DND-41 (cell line): ENCODE results near the gene BOLL.
A peak's percentile ranks its signal among the peaks of the same experiment; 100 is the strongest.

ENCODE experiments used
- ATAC-seq: fragments of 200-7000 bp; cut with Tn5 transposase; 3 replicates; pipeline ENCODE4 v1.9.1; 2021; ENCODE audit warnings: low read depth; ENCODE audit not compliant: insufficient read depth
- DNase-seq: peaks from one replicate; pipeline ENCODE4 v3.0.0-alpha.2; 2020
- H2AFZ ChIP-seq: 2 replicates; pipeline ENCODE4 v1.6.0; 2012; ENCODE audit warnings: low read depth, low read length
- H3K27ac ChIP-seq: 2 replicates; pipeline ENCODE4 v1.5.1; 2012; ENCODE audit warnings: low read length, inconsistent platforms
- H3K27me3 ChIP-seq: fragments of 200-600 bp; sonication (generic); 2 replicates; pipeline ENCODE4 v1.6.0; 2012; ENCODE audit warnings: low read length, mild to moderate bottlenecking, inconsistent platforms; ENCODE audit not compliant: insufficient read depth, poor library complexity
- H3K36me3 ChIP-seq: 2 replicates; pipeline ENCODE4 v1.5.1; 2012; ENCODE audit warnings: low read length, inconsistent platforms; ENCODE audit not compliant: insufficient read depth
- H3K4me1 ChIP-seq: 2 replicates; pipeline ENCODE4 v1.5.1; 2012; ENCODE audit warnings: mild to moderate bottlenecking, low read length; ENCODE audit not compliant: insufficient read depth
- H3K4me2 ChIP-seq: 2 replicates; pipeline ENCODE4 v1.6.0; 2012; ENCODE audit warnings: mild to moderate bottlenecking, moderate library complexity, low read length, inconsistent platforms; ENCODE audit not compliant: insufficient read depth
- H3K4me3 ChIP-seq, 2 experiments: fragments of 200-600 bp in 1 of 2; shearing (Covaris generic) in 1 of 2; 2 replicates each; pipeline ENCODE4 v1.5.1; 2012 to 2016; ENCODE audit warnings: inconsistent platforms in 2 of 2, low read length in 2 of 2, mild to moderate bottlenecking in 2 of 2, low read depth in 1 of 2, moderate library complexity in 1 of 2
- H3K79me2 ChIP-seq: 2 replicates; pipeline ENCODE4 v1.6.0; 2012; ENCODE audit warnings: low read length, inconsistent platforms; ENCODE audit not compliant: insufficient read depth
- H3K9ac ChIP-seq: 2 replicates; pipeline ENCODE4 v1.6.0; 2012; ENCODE audit warnings: low read depth, mild to moderate bottlenecking, inconsistent platforms, low read length, moderate library complexity
- H3K9me3 ChIP-seq: 2 replicates; pipeline ENCODE4 v1.5.1; 2012; ENCODE audit warnings: low read length, moderate library complexity, mild to moderate bottlenecking, inconsistent platforms; ENCODE audit not compliant: insufficient read depth, severe bottlenecking
- H4K20me1 ChIP-seq: 2 replicates; pipeline ENCODE4 v1.6.0; 2012; ENCODE audit warnings: low read length; ENCODE audit not compliant: insufficient read depth
- EZH2 ChIP-seq: IDR thresholded peaks from 3 replicates; pipeline ENCODE4 v1.6.1; 2012; ENCODE audit warnings: borderline replicate concordance, low read depth, mild to moderate bottlenecking, moderate library complexity, low read length, inconsistent platforms; ENCODE audit not compliant: severe bottlenecking
- TF ChIP-seq, protein P1 (sequence below): IDR thresholded peaks from 2 replicates; pipeline ENCODE4 v1.5.1; 2012; ENCODE audit warnings: borderline replicate concordance, low read length, moderate library complexity, mild to moderate bottlenecking; ENCODE audit not compliant: poor library complexity, severe bottlenecking; ENCODE audit errors: extremely low read depth

Gene BOLL

DNA sequence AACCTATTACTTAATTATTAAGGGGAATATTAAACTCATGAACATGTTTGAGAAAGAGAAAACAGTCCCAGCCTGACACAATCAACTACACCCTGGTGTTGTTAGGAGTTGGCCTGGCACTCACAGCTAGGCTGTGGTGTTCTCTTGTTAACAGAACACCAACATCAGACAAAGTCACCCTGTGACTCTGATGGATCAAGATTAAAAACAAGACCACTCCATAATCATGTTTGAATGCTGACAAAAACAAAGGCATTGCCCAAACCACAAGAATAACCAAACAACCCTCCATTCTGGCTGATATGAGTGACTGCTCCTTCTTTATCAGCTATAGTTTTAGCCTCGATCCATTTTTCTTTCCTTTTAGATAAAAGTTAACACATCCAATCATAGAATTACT, 3.0 kb downstream of the BOLL start:
- no peaks in the 10 kb centered on the region for H3K79me2 ChIP-seq
- H3K4me1 ChIP-seq = no peaks in the 10 kb centered on the region
- H3K4me2 ChIP-seq = no peak overlapping the region
- H4K20me1 ChIP-seq = no peaks in the 10 kb centered on the region
- H3K4me3 ChIP-seq = no peak overlapping the region
- H2AFZ ChIP-seq = no peak overlapping the region
- no peak overlapping the region for H3K27ac ChIP-seq
- H3K27me3 ChIP-seq = peaks cover 2% of the 10 kb centered on the region
- no peaks in the 10 kb centered on the region for H3K36me3 ChIP-seq
- TF ChIP-seq, protein P1, sequence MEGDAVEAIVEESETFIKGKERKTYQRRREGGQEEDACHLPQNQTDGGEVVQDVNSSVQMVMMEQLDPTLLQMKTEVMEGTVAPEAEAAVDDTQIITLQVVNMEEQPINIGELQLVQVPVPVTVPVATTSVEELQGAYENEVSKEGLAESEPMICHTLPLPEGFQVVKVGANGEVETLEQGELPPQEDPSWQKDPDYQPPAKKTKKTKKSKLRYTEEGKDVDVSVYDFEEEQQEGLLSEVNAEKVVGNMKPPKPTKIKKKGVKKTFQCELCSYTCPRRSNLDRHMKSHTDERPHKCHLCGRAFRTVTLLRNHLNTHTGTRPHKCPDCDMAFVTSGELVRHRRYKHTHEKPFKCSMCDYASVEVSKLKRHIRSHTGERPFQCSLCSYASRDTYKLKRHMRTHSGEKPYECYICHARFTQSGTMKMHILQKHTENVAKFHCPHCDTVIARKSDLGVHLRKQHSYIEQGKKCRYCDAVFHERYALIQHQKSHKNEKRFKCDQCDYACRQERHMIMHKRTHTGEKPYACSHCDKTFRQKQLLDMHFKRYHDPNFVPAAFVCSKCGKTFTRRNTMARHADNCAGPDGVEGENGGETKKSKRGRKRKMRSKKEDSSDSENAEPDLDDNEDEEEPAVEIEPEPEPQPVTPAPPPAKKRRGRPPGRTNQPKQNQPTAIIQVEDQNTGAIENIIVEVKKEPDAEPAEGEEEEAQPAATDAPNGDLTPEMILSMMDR = no peak
- TF ChIP-seq EZH2 = no peak
- ATAC-seq = no peak
- no peaks in the 10 kb centered on the region for H3K9me3 ChIP-seq
- H3K9ac ChIP-seq = no peak overlapping the region
- no peak for DNase-seq

DNA sequence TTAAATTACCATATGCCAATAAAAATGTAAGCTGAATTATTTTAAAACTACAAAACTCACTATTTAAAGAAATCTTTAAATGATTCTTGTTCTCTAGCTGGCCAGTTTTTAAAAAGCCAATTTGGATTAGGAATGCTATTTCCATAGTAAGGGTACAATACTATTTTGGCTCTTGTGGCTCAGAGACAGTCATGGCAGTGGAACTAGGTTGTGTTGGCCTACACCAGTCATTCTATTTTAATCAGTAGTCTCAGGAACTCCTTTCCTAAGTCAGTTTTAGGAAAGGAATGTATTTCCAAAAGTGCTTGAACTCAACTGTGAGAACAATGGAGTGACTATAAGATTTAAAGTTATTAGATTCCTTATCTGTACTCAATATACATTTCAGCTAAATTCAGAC, 5.9 kb downstream of the BOLL start:
- ATAC-seq = no peak
- no peaks in the 10 kb centered on the region for H3K4me1 ChIP-seq
- no peak for DNase-seq
- H3K27ac ChIP-seq = no peak overlapping the region
- no peak overlapping the region for H3K9ac ChIP-seq
- no peaks in the 10 kb centered on the region for H3K36me3 ChIP-seq
- peaks cover 2% of the 10 kb centered on the region for H3K27me3 ChIP-seq
- no peak overlapping the region for H2AFZ ChIP-seq
- no peak overlapping the region for H3K4me3 ChIP-seq
- no peaks in the 10 kb centered on the region for H3K79me2 ChIP-seq
- H3K4me2 ChIP-seq = no peak overlapping the region
- H4K20me1 ChIP-seq = no peaks in the 10 kb centered on the region
- TF ChIP-seq EZH2 = no peak
- TF ChIP-seq, protein P1 = no peak
- H3K9me3 ChIP-seq = no peaks in the 10 kb centered on the region

DNA sequence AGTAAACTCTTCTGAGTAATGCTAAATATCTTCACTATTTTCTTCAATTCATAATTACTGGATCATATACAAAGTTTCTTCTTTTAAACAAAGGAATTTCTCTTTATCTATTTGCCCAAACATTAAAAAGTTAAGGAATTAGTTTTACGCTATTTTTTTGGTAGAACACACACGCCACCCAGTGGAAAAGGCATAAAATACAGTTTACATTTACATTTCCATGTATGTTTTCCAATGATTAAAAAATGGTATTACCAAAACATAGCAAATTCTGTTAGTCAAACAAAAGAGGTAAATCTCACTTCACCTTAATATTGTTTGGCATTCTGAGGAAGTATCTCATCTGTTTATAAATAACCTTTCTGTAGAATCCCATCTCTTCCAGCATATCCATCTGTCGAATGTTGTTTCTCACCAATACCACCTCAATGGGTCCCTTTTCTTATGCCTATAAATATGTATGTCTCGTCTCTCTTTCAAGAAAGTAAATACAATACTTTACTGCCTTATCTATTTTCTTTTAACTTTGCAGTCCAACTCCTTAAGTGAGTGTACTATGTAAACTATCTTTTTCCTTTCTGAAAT, 7.2 kb downstream of the BOLL start:
- H3K4me1 ChIP-seq = no peaks in the 10 kb centered on the region
- DNase-seq (peak; percentile 31), ATAC-seq (no peak)
- TF ChIP-seq, protein P1 = peak; percentile 77
- no peak for TF ChIP-seq EZH2
- H3K27me3 ChIP-seq = peaks cover 2% of the 10 kb centered on the region
- H4K20me1 ChIP-seq = no peaks in the 10 kb centered on the region
- no peak overlapping the region for H2AFZ ChIP-seq
- no peak overlapping the region for H3K4me3 ChIP-seq
- H3K9ac ChIP-seq = no peak overlapping the region
- no peaks in the 10 kb centered on the region for H3K9me3 ChIP-seq
- H3K79me2 ChIP-seq = no peaks in the 10 kb centered on the region
- no peak overlapping the region for H3K4me2 ChIP-seq
- H3K27ac ChIP-seq = no peak overlapping the region
- no peaks in the 10 kb centered on the region for H3K36me3 ChIP-seq

DNA sequence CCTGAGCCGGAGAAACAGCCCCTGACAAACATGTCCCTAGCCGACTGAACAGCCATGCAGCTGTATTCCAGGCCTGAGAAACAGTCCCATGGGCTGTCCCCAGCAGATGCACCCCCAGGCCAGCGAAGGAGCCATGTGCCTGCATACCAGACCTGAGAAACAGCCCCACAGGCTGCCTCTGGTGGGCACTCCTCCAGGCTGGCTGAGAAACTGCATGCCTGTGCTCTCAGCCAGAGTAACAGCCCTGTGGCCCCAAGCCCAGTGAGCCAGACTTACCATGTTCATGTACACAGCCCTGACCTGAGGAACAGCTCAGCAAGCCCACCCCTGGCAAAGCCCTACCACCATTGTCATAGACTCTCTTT, 24.8 kb downstream of the BOLL start:
- Histone ChIP-seq H3K79me2 (no peaks in the 10 kb centered on the region), H3K4me3 (no peak overlapping the region), H3K4me2 (no peak overlapping the region), H4K20me1 (no peaks in the 10 kb centered on the region), H3K27ac (no peak overlapping the region), H3K9me3 (peaks cover 11% of the 10 kb centered on the region), H2AFZ (no peak overlapping the region), H3K27me3 (no peaks in the 10 kb centered on the region), H3K4me1 (no peaks in the 10 kb centered on the region), H3K9ac (no peak overlapping the region), H3K36me3 (no peaks in the 10 kb centered on the region)
- no peak for DNase-seq
- TF ChIP-seq, protein P1 = no peak
- TF ChIP-seq EZH2 = no peak
- no peak for ATAC-seq
